Neural progenitor cell (in vitro differentiated cells): ENCODE measurements around the gene OR4F29. TPM values are rescaled to one million over a fixed set of nuclear protein-coding genes. Genes with fewer than 3 reads are reported as not detected.
"Not testable (repeated sequence)": the region's sequence is repeated elsewhere in the genome, so short reads cannot be mapped to it uniquely, and the experiment has no call there.

Source experiments
- DNase-seq: peaks from one replicate; pipeline ENCODE4 v3.0.0-alpha.2; 2016; ENCODE audit warnings: low spot score
- H2AFZ ChIP-seq: fragments of 200-600 bp; sonication (generic); replicated peaks from 2 replicates; pipeline ENCODE4 v1.6.1; 2016; ENCODE audit warnings: antibody characterized with exemption
- H3F3A ChIP-seq: fragments of 200-600 bp; sonication (generic); 2 replicates; pipeline ENCODE4 v1.6.1; 2016; ENCODE audit warnings: antibody characterized with exemption, low read depth
- H3K27ac ChIP-seq: fragments of 200-600 bp; sonication (generic); 2 replicates; pipeline ENCODE4 v1.5.1; 2016; ENCODE audit warnings: mild to moderate bottlenecking
- H3K27me3 ChIP-seq: fragments of 200-600 bp; sonication (generic); 2 replicates; pipeline ENCODE4 v1.6.1; 2016; ENCODE audit warnings: mild to moderate bottlenecking, moderate library complexity
- H3K36me3 ChIP-seq: fragments of 200-600 bp; sonication (generic); 2 replicates; pipeline ENCODE4 v1.5.1; 2016
- H3K4me1 ChIP-seq: fragments of 200-600 bp; sonication (generic); 2 replicates; pipeline ENCODE4 v1.6.1; 2016; ENCODE audit warnings: mixed run types
- H3K4me2 ChIP-seq: fragments of 200-600 bp; sonication (generic); 2 replicates; pipeline ENCODE4 v1.6.1; 2016
- H3K4me3 ChIP-seq: fragments of 200-600 bp; sonication (generic); 2 replicates; pipeline ENCODE4 v1.5.1; 2016
- H3K79me2 ChIP-seq: fragments of 200-600 bp; sonication (generic); 2 replicates; pipeline ENCODE4 v1.6.1; 2016; ENCODE audit warnings: low read depth
- H3K9ac ChIP-seq: fragments of 200-600 bp; sonication (generic); 2 replicates; pipeline ENCODE4 v1.6.1; 2016
- H3K9me3 ChIP-seq: fragments of 200-600 bp; sonication (generic); 2 replicates; pipeline ENCODE4 v1.5.1; 2016; ENCODE audit warnings: low read depth
- H4K20me1 ChIP-seq: fragments of 200-600 bp; sonication (generic); 2 replicates; pipeline ENCODE4 v1.6.1; 2016; ENCODE audit warnings: low read depth
- H3K27ac Mint-ChIP-seq: 3 replicates; pipeline ENCODE4 v1.8.0; 2021; ENCODE audit warnings: mixed read lengths
- H3K27me3 Mint-ChIP-seq: 2 replicates; pipeline ENCODE4 v1.8.0; 2022; ENCODE audit warnings: low read depth, mild to moderate bottlenecking, inconsistent platforms, moderate library complexity, mixed read lengths; ENCODE audit not compliant: insufficient read depth
- H3K36me3 Mint-ChIP-seq: 3 replicates; pipeline ENCODE4 v1.8.0; 2021; ENCODE audit warnings: mixed read lengths
- H3K4me1 Mint-ChIP-seq: 3 replicates; pipeline ENCODE4 v1.8.0; 2021; ENCODE audit warnings: mixed read lengths
- H3K4me3 Mint-ChIP-seq: 3 replicates; pipeline ENCODE4 v1.8.0; 2021; ENCODE audit warnings: mild to moderate bottlenecking, moderate library complexity, mixed read lengths
- H3K9me3 Mint-ChIP-seq: 3 replicates; pipeline ENCODE4 v1.8.0; 2020; ENCODE audit warnings: mixed read lengths
- total RNA-seq: library from RNA; depleted of rRNA; stranded (reverse); fragments of >200 nt; gene quantifications from 2 replicates; pipeline ENCODE4 v1.2.3, GENCODE V29; 2015; ENCODE audit warnings: low replicate concordance

The OR4F29 gene
- total RNA-seq, result not detected in 2 replicates

- not testable (repeated sequence) for H3K9ac ChIP-seq, H3K79me2 ChIP-seq, H3K4me3 ChIP-seq, H3K4me1 ChIP-seq, H3K4me2 ChIP-seq, H4K20me1 ChIP-seq, H3K9me3 Mint-ChIP-seq, H3K36me3 ChIP-seq, H3K4me1 Mint-ChIP-seq, H3K36me3 Mint-ChIP-seq, H3K27me3 ChIP-seq, H2AFZ ChIP-seq, H3K27ac ChIP-seq, H3K9me3 ChIP-seq, DNase-seq, H3K27ac Mint-ChIP-seq, H3K27me3 Mint-ChIP-seq, H3F3A ChIP-seq, H3K4me3 Mint-ChIP-seq
These were observed at the start of gene OR4F29 for GRCh38 chr1:451578-451977. OR4F29 (minus strand) TSS chr1:451678; CDS start chr1:451678, 0 bp downstream.

Other genes starting within 250 kb of the OR4F29 start
- gene OR4F16, start 235.0 kb upstream of the OR4F29 start, total RNA-seq, result not detected in 2 replicates